HG03575 (cell line): ENCODE data around the gene TMIE.
"Not testable (repeated sequence)": the region's sequence is repeated elsewhere in the genome, so short reads cannot be mapped to it uniquely, and the experiment has no call there.

Source experiments
- ATAC-seq: cut with Tn5 transposase; IDR thresholded peaks from one replicate; pipeline ENCODE4 v1.9.1; 2021; ENCODE audit not compliant: unreplicated experiment, insufficient number of reproducible peaks, low FRiP score; ENCODE audit errors: extremely low read depth

TMIE gene

DNA sequence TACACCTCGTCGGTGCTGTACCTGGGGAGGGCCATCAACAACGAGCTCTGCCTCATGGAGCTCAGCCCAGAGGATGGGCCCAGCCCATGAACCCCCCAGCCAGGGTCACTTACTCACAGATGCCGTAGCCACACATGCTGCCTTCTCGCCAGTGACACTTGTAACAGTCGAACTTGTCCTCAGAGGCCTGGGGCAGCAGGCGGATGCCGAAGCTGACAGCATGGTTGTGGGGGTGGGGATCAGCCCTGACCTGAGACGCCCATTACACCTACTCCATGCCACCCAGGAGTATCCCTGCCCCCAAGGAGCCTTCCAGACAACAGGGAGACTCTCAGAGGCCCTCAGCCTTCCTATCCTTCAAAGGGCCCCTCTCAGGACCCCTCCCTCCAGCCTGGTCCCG lies 19.8 kb upstream of the TMIE start:
- no peak for ATAC-seq

DNA sequence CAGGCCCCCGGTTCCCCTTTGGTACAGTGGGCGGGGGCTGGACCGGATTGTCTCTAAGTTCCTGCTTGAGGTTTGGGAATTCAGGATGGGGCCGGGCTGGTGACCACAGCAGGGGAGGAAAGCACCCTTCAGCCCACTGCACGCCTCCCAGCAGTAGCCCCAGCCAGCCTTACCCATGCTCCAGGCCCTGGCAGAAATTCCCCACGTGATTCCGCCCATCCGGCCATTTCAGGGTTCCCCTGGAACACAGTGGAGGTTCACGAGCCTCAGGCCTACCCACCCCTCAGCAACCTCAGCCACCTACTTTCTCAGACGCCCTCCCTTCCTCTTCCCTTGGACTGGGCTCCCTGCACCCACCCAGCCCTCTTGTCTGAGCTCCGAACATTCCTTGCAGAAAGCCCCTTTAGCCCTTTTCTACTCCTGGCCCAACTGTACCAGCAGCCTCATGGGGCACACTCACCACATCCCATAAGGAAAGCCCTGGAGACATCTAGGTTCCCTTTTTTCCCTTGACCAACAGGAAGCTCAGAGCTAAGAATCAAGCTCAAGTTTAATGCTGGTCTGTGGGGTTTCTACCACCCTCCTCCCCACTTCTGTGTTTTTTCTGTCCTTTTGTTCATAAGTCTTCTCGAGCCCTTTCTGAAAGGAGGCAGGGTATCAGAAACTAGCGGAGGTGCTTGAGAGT lies 19.2 kb upstream of the TMIE start:
- ATAC-seq, result no peak

DNA sequence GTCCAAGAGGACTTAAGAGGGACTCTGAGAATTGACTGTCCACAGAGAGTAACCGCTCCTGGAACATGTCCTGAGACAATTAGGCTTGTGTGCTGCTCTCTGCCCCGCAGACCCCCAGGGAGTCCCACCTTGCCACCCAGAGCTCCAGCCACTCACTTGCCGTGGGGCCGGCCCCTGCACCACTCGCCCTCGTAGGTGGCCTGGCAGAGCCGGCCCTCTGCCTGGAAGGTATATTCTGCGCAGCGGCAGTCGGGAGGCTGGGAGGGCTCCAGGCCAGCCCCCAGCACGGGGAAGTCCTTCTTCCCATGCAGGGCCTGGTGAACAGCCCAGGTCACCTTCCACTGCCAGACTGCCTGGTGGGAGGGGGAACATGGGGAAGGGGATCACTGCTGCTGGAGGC lies 18.2 kb upstream of the TMIE start:
- ATAC-seq, result no peak

DNA sequence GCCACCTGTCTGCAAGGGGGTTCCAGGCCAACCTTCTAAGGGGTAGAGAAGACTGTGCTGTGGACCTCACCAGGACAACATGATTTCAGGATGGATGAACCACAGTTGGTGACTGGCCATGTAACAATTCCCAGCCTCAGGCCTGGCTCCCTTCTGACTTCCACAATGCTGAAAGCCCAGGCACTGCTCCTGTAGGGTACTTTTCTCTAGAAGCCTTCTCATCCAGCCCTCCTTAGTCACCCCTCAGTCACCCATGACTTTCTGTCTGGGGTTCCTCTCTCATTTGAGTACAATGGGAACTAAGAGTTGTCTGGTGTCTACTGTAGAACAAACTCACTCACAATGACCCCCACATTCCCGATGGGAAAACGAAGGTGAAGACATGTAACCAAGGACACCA lies 16.3 kb upstream of the TMIE start:
- no peak for ATAC-seq

DNA sequence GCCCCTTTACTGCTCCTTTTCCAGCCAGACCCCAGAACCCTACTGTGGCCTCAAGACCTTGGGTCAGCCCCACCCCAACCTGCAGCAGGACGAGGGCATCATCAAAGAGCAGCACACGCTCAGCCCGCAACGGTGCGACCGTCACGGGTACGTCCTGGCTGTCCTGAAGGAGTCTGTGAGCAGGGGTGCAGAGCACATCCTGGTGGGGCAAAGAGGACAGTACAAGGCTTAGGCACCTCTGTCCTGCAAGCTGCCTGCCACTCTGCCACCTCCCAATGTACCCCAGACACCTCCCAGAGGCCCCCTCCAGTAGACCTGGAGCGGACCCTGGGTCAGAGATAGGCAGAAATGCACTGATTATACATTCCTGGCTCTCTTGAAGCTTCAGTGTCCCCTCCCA lies 15.7 kb upstream of the TMIE start:
- ATAC-seq, result no peak

DNA sequence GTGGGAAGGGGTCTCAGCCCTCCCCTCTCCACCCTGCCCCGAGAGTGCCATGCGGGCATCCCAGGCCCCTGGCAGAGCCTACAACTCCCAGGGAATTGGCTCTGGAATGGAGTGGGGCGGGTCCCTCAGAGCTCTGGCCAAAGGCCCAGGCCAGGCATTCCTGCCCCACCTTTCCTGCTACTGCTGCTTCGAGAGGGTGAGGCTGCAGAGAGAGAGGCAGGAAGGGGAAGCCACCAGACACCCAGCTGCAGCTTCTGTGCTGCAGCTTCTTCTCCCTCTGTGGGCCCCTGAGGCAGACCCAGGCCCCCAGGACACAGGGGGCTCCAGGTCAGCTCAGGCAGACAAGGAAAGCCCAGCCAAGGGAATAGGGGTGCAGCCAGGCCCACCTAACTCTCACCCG lies 10.4 kb upstream of the TMIE start:
- ATAC-seq, result no peak

DNA sequence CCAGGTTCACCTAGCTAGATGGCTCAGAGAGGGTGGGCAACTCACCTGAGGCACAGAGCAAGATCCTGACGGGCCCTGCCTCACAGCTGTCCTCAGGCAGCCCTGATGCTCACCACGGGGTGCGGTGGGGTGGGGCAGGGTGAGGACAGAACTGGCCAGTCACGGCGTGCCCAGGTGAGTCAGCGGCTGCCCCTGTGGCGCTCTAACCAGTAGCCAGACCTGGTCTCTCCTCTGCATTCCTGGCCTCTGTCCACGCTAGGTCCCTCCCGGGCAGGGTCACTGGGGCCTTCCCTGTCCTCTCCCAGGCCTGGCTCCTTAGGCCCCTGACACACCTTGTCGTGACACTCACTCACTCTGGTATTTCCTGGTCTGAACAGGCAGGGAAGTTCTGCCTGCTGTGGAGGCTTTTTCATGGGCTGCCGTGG lies 8.6 kb upstream of the TMIE start:
- no peak for ATAC-seq

DNA sequence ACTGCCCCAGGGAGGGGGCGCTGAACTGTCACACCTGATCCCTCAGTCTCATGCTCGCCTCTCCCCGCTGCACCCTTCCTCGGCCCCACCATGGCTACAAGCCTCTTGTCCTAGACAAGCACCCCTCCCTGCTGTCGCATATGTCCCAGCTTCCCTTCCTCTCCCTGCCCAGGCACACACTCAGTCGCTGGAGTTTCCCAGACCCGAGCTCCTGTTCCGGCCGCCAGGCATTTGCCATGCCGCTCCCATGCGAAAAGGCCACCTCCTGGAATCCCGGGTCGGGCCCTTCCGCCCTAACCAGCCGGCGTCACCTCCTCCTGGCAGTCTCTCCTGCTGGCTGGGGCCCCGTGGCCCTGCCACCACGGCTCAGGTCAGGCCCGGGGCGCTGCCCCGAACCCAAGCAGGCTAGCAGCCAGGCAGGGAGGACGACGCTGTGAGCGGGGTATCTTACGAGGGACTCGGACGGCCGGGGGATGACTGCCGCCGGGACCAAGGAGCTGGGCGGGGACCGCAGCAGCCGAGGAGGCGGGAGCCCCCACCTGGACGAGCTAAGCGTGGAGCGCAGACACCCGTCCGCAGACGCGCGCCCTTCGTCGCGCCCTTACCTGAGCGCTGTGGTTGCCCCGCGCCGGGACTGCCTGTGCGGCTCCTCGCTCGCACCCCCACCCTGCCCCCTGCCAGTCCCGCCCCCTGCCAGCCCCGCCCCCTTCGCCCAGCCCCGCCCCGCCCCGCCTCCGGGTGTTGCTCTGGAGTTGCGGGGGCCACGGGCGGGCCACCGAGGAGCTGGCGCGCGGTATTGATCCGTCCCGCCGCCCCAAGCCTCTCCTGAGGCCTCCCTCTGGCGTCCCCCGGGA lies 7.9 kb upstream of the TMIE start, which contains the start of gene ALS2CL:
Gene ALS2CL (minus strand): TSS at position 642 of the 854 bp plus-strand sequence. CDS start 4,239 bp downstream, outside the sequence.
- ATAC-seq, result no peak

DNA sequence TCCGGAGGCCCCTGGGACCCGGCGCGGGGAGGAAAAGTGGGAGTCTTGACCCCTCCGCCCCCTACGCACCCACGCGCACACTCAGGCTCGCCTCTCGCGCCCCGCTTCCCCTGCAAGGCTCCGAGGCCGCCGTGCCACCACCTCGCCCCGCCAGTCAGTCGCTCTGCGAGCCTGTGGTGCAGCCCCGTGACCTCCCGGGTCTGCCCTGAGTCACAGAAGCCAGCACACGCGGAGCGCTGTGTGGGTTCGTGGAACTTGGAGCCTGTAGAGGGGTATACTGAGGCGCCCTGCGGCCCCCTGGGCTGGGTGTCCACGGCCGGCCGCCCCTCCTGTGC lies 7.3 kb upstream of the TMIE start:
- no peak for ATAC-seq

DNA sequence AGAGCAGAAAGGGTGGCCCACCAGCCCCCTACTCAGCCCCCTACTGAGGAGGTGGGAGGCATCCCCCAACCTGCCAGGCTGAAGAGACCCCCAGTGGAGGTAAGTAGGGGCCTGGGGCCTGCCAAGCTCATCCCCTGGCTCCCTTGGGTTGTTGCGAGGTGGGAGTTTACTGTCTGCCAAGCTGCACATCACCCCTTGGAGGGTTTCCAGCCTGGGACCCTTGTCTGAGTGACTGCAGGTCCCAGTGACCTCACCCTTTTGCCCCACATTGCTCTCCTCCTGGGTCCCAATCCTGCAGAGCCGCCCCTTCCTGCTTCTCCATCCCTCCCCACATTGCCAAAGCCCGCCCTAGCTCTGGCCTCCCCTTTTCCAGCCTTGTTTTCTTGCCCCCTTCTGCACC lies 6.7 kb upstream of the TMIE start:
- ATAC-seq, result no peak

DNA sequence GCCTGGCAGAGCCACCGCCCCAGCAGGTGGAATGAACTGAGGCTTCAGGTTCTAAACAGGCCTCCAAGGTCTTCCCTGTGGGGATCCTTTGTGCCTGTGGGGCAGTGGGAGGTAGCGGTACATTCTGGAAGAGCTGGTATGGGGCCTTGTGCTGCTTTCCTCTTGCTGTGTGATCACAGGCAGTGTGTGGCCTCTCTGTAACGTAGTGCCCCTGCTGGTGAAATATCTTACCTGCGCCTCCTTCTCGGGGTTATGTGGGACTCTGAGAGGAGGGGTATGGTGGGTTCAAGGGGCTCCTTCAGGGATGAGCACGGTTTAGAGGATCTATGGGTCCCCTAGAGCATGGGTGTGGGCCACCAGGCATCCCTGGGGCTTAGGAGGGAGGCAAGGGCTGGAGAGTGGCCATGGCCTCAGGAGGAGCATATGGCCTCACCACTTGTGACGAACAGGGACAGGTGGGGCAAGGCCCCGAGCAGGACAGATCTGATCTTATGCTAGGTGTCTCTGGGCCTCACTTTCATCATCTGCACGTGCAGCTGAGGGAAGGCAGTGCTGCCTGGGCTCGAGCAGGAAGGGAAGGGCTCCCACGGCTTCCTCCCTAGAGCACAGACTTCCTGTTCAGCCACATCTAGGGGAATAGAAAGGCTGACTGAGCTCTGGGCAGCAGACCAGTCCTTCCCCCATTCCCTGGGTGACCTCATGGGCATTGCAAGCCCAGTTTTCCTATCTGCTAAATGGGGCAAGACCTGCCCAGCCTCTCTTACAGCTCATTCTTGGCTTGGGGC lies 5.8 kb upstream of the TMIE start:
- no peak for ATAC-seq

DNA sequence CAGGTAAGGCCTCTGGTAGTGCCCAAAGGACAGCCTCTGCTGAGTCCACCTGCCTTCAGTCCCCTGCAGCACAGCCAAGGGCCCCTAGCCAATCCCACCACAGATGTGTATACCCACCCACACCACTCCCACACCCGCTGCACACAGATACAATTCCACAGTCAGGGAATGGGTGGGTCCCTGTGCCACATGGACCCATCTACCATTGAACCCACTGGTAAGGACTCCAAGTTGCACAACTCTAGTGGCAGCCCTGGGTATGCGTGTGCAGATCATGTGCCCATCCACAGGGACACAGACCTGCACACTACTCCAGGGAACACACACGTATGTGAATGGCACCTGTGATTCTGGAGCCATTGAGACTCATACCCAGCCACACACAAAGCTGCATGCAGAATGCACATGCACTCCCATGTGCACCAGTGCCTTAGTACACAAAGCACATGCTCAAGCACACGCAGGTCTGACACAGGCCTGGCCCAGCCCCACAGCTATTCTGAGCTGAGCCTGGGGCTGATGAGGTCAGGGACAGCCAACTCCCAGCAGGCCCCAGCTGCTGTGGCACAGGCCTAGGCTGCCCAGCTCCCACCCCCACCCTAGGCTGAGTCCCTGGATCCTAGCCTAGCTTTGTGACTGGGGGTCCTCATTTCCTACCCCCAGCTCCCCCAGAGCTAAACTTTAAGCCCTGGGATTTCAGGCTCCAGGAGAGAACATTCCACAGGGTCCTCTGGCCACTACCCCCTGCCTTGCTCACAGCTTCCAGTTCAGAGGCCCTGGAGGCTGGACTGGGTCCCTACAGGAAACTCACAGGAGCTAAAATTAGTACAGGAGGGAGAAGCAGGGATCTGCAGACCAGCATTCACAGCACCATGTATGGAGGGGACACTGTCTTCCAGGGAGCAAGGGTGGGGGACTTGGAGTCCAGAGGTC lies 5.0 kb upstream of the TMIE start:
- ATAC-seq, result no peak

DNA sequence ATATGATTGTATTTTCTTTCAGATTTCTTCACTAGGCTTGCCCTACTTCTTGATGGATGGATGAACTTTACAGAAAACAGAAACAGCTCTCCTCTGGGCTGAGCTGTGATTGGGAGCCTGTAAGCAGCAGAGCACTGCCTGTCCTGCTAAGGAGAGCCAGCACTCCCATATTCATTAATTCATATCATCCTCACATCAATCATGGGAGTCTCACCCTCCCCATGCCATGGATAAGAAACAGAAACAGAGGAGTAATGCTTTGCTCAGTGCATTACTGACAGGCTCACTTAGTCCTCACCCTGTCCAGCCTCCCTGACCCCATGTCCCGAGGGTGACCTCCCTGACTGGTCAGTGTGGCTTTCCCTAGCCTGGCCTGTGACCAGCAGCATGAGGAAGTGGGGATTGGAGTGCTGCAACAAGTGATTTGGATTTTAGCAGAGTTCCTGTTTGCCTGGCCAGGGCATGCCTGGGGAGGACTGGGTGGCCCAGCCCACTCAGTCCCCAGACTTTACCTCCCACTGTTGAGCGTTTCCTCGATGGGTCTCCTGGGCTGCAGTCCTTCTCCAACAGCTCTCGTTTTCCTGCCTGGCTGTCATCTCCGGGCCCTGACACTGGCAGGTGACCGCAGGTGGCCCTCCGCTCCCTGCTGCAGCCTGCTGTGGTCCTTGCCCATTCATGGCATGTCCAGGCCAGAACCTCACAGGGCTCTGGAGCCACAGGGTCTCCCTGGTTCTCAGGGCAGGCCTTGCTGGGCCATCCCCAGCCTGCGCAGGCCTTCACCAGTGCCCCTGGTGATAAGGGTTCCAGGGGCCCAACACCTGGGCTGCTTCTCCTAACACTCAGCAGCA lies 1.3 kb upstream of the TMIE start:
- ATAC-seq, result no peak

DNA sequence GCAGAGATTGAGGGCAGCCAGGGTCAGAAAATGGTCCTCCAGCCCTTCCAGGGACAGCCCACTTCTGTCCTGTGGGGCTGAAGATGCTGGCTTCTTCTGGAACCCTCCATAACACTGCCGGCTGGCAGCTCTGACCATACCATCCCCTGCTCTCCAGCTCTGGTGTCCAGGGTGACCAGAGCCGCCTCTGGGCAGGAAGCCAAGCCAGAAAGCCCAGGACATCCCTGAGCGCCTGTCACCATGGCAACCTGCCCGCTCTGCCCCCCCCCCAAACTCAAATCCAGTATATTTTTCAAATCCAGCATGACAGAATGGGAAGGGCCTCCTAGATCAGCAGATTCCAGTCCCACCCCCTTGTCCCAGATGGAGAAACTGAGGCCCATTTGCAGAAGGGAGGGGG lies 420 bp upstream of the TMIE start:
- no peak for ATAC-seq

DNA sequence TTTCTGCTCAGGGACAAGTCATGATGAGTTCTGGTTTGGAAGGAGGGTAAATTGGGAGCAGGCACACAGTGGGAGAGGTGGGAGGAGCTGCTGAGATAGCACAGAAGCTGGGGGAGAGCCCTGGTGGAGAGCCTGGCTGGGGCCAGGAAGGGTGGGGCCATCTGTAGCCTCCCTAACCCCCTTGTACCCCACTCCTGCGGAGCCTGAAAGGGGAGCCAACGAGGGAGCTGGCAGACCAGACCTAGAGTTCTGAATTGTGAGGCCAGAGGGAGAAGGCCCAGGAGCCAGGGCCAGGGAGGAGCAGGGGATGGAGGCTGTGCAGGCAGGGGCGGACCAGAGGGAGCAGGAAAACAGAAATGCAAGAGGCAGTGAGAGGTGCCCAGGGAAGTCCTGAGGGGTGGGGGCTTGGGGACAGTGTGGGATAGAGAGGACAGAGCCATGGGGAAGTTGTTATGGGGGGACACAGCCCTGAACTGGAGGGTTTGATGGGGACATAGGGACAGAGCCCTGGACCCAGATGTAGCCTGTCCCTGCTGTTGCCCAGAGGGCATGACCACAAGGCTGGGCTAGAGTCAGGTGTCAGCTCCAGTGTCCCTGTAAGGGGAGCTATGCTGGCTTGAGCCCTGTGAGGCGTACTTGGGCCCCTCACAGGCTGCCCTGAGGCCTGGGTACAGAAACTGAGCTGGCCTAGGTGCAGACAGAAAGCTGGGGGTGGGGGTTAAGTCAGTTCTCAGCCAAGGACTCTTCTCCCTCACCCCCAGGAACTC lies 1.2 kb downstream of the TMIE start:
- ATAC-seq, result no peak

DNA sequence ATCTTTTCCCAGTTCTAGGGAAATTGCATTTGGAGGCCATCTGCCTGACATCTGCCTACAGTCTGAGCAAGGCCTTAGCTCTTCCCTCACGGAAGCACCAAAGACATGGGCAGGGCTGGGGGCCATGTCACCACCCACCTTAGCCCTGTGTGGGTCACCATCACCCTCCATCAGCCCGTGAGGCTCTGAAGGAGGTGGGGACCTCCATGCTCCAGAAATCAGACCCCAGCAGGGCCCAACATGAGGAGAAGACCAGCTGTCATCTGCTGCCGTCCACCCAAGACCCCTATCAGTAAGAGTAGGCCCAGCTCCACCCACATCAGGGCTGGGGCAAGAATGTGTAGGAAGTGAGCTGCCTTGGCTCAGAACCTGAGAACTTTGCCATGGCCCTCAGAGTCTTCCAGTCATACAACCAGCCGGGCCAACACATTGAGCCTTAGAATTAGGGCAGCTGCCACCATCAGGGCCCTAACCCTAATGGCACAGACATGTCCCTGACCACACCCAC lies 1.9 kb downstream of the TMIE start:
- no peak for ATAC-seq

DNA sequence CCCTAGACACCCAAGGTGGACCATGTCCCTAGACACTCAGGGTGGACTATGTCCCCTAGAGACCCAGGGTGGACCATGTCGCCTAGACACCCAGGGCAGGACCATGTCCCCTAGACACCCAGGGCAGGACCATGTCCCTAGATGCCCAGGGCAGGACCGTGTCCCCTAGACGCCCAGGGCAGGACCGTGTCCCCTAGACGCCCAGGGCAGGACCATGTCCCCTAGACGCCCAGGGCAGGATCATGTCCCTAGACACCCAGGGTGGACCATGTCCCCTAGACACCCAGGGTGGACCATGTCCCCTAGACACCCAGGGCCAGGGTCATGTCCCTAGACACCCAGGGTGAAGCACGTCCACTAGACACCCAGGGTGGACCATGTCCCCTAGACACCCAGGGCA lies 3.2 kb downstream of the TMIE start:
- ATAC-seq, result not testable (repeated sequence)
